G401.6 (cell line): ENCODE results near the gene PRDM11.

Experiments used
- FAIRE-seq: peaks from 2 replicates; lab custom pipeline; 2012; peaks lifted over from hg19 to GRCh38; lab: Jason Lieb, UNC

Gene PRDM11

DNA sequence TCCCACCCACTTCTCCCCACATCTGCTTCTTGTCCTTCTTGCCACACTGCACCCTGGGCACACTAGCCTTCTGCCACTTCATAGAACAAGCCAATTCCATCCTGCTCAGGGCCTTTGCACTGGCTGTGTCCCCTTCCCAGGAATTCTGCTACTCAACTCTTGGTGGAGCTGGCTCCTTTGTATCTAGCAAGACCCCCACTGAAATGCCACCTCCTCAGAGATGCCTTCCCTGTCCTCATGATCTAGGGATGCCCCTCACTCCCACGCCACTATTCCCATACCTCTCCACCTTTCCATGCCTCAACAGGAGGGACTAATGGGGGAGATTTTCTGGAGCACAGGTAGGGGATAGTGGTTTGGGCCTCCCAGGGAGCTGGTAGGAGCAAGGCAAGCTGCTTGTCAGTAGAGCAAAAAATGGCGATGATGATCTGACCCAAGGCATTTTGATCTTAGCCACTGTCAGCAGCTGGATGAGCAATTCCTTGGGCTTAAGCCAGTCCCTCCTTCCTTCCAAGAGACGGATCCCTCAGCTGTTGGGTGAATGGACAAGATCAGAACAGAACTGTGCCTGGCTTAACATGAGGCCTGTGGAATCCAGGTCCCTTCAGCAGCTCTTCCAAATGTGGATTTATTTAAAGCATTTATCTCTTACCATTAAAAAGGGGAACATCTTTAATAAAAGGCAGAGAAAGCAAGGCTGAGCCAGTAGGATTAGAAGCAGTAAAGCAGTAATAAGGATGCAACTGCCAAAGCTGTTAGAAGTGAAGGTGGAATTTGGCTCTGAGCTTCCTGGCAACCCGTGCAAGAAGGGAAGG, 4.0 kb upstream of the PRDM11 start:
- FAIRE-seq, result no peak

- FAIRE-seq, result no peak
Observed at GRCh38 chr11:45143494-45143893, 2.9 kb upstream of the PRDM11 start.

- no peak for FAIRE-seq
Observed at GRCh38 chr11:45144126-45145082, 2.0 kb upstream of the PRDM11 start.

- no peak for FAIRE-seq
Observed at GRCh38 chr11:45145083-45145378, 1.4 kb upstream of the PRDM11 start.

DNA sequence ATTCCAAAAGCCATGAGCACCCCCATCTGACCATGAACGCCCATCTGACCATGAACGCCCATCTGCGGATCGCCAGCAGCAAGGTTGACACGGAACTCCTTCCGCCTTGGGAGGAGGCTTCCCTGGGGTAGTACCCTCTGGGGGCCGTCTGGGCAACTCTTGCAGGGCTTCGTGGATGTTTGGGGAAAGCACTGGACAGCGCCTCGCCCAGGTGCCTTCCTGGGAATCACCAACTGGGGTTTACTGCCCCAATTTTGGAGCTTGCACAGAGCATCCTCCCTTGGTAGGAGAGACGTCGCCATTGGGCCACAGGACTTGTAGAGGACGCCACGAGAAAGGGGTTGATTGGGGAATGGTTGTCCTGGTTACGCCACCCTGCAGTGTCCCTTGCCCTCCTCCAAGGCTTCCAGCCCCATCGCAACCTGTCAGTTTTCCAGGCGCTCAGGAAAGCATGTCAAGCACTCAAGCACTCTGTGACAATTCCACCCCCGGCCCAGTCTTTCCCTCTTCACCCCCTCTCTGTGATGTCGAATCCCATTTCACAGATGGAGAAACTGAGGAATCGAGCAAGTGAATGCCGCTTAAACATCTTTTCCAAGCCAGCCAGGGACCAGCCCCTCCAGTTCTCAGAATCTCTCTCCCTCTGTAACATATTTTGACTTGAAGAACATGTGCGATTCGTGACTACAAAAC, 914 bp upstream of the PRDM11 start:
- no peak for FAIRE-seq

DNA sequence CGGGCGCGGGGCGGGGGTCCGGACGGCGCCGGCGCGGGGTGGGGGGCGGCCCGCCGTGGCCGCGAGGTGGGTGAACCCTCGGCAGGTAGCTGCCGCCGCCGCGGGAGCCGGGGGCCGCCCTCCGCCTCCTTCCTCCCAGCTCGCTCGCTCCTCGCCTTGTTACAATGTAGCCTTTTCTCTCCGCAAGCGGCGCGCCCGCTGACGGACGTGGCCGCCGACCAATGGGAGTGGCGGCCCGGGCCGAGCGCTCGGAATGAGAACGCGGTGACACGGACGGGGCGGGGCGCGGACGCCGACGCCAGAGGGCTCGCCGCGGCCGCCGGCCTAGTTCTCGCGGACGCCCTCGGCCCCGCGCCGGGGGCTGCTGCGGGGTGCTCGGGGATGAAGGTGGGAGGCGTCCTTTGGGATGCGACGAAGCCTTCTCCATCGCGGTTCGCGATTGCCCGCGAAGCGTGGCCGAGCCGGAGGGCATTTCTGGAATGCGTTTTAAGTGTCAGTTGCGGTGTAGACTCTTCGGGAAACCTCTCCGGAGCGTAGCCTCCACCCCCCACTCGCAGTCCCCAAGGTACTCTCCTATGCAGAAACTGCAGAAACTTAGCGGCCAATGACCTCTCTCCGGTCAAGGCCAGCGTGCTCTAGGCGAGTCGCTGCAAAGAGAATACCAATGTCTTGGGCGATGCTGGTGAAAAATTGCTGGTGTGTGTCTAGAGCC, 734 bp downstream of the PRDM11 start:
- no peak for FAIRE-seq

- FAIRE-seq, result no peak
Observed at GRCh38 chr11:45147891-45148675, 1.6 kb downstream of the PRDM11 start.

GRCh38 chr11:45149483-45150056, 3.1 kb downstream of the PRDM11 start:
- FAIRE-seq, result no peak

GRCh38 chr11:45150301-45150700, 3.9 kb downstream of the PRDM11 start:
- FAIRE-seq, result no peak

DNA sequence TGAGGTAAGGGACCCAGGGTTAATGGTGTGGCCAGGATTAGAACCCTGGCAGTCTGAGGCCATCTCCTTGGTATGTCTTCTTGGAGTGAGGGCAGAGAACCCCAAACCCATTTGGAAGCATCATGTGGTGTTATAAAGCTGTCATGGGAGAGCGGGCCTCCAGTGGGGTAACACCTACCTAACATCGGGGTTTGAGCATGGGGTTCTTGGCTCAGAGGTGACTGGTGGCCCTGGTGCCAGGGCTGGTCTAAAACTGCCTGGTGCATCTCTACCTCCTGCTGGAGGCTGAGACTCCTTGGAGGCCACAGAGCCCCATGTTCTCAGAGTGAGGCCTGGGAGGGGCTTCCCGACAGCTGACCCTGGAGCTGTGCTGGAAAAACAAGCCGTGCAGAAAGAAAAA, 4.5 kb downstream of the PRDM11 start:
- FAIRE-seq, result no peak

DNA sequence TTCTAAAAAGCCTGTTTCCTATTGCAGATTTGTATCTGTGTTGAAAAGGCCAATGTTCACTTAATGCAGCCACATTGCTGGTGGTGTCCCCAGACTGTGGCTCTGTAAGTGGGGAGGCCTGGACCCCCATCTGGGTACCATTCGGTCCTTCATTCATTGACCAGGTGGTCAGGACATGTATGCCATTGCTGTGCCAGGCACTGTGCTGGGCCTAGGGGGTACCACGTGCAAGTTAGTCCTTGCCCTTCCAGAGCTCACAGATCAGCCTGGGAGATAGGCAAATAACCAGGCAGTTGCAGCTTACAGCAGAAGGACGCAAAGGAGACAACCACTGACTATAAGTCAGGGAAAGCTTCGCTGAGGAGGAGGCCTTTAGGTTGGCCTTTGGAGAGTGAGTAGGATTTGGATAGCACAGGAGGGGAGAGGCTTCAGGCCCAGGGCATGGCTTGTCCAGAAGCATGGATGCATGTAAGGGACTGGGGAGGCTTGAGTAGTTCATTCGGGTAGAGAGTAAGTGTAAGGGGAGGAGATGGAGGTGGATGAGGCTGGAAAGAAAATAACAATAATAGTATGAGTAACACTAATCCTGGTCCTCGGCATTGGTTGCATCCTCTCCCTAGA, 5.0 kb downstream of the PRDM11 start:
- FAIRE-seq, result no peak

- FAIRE-seq, result no peak
Observed at GRCh38 chr11:45152740-45153595, 6.5 kb downstream of the PRDM11 start.

GRCh38 chr11:45154276-45154675, 7.8 kb downstream of the PRDM11 start:
- no peak for FAIRE-seq

GRCh38 chr11:45155058-45155551, 8.7 kb downstream of the PRDM11 start:
- FAIRE-seq, result no peak

DNA sequence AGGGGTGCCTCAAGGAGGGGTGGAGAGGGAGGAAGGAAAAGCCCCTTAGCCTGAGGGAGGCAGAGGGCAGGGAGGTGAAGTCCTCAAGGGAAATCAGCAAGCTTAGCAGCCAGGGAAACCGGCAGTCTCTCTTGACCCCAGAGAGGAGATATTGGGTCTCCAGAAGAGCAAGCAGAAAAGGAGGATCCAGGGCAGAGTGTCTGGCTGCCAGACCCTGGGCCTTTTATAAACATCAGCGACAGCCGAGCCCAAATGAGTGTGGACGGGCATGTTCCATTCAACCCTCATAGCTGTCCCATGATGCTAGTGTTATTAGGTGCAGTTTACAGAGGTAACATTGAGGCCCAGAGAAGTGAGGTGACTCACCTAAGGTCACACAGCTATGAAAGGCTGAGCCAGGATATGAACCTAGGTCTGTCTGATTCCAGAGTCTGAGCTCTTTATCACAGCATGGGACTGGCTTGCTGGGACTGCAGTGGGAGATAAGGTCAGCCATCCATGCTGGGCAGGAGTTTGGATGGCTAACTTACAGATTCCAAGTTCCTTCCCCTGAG, 9.3 kb downstream of the PRDM11 start:
- no peak for FAIRE-seq

DNA sequence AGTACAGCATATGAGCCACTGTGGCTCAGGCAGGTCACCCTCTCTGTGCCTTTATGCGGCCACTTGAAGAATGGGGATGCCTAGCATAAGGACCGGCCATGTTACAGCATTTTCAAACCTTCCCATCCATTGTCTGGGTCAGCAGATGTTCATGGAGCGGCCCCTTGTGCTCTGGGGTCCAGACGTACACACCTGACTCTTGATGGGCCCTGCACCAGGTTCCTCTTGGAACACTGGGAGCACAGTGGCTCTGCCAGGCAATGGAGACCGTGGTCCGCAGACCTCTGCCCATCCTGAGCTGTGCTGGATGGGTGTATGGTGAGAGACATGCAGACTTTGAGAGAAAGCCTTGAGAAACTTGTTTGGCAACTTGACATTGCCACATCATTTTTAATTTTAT, 9.8 kb downstream of the PRDM11 start:
- no peak for FAIRE-seq

DNA sequence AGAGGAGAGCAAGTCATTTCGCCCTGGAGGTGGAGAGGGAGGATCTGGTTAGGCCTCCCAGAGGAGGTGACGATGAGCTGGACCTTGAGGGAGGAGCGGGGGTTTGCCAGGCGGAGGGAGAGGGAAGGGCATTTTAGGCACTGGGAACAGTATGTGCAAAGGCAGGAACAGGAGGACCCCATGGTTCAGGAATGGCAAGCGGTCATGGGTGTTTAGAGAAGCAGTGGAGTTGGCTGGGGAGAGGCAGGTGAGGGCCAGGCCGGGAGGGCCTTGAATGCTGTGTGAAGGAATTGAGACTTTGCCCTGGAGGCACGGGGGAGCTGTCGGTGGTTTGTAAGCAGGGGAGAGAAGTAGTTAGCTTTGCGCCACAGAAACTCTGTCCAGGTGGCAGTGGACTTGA, 10.3 kb downstream of the PRDM11 start:
- no peak for FAIRE-seq

GRCh38 chr11:45157247-45158209, 11.1 kb downstream of the PRDM11 start:
- no peak for FAIRE-seq
